H9 (cell line): Measurements from ENCODE around the gene CERS6. TPM values are rescaled to one million over a fixed set of nuclear protein-coding genes. Genes with fewer than 3 reads are reported as not detected.

Experiments
- DNase-seq: peaks from one replicate; pipeline ENCODE4 v3.0.0-alpha.2; 2017
- H2AFZ ChIP-seq: one replicate; pipeline ENCODE4 v1.6.1; 2013; ENCODE audit warnings: mild to moderate bottlenecking, low read length, control low read depth, moderate library complexity
- H2AK5ac ChIP-seq: 2 replicates; pipeline ENCODE4 v1.6.1; 2013; ENCODE audit warnings: low read length, control low read depth, mixed read lengths; ENCODE audit not compliant: insufficient read length
- H2BK120ac ChIP-seq: one replicate; pipeline ENCODE4 v1.6.1; 2013; ENCODE audit warnings: low read depth, mild to moderate bottlenecking, low read length, control low read depth, inconsistent platforms; ENCODE audit not compliant: poor library complexity, severe bottlenecking
- H2BK12ac ChIP-seq: 2 replicates; pipeline ENCODE4 v1.6.1; 2013; ENCODE audit warnings: low read length, control low read depth, mixed read lengths, low read depth; ENCODE audit not compliant: insufficient read length
- H2BK15ac ChIP-seq: 2 replicates; pipeline ENCODE4 v1.6.1; 2013; ENCODE audit warnings: low read depth, low read length, control low read depth
- H2BK20ac ChIP-seq: one replicate; pipeline ENCODE4 v1.6.1; 2013; ENCODE audit warnings: low read depth, mild to moderate bottlenecking, low read length, control low read depth, inconsistent platforms; ENCODE audit not compliant: poor library complexity, severe bottlenecking
- H2BK5ac ChIP-seq: 2 replicates; pipeline ENCODE4 v1.6.1; 2013; ENCODE audit warnings: low read length, control low read depth, mixed read lengths; ENCODE audit not compliant: insufficient read length
- H3K14ac ChIP-seq: 2 replicates; pipeline ENCODE4 v1.6.1; 2013; ENCODE audit warnings: low read length, control low read depth; ENCODE audit not compliant: insufficient read depth
- H3K18ac ChIP-seq: 2 replicates; pipeline ENCODE4 v1.6.1; 2013; ENCODE audit warnings: low read depth, mild to moderate bottlenecking, mixed read lengths, low read length, control low read depth; ENCODE audit not compliant: insufficient read length
- H3K23ac ChIP-seq: 2 replicates; pipeline ENCODE4 v1.6.1; 2013; ENCODE audit warnings: low read length, control low read depth, mixed read lengths, low read depth; ENCODE audit not compliant: insufficient read length
- H3K23me2 ChIP-seq: 2 replicates; pipeline ENCODE4 v1.6.1; 2013; ENCODE audit warnings: low read depth, mild to moderate bottlenecking, mixed read lengths, low read length, control low read depth; ENCODE audit not compliant: insufficient read length, poor library complexity, severe bottlenecking
- H3K27ac ChIP-seq: 2 replicates; pipeline ENCODE4 v1.5.1; 2013; ENCODE audit warnings: low read length, control low read depth, mixed read lengths, low read depth; ENCODE audit not compliant: insufficient read length
- H3K27me3 ChIP-seq: 2 replicates; pipeline ENCODE4 v1.6.1; 2013; ENCODE audit warnings: low read length, control low read depth, inconsistent platforms; ENCODE audit not compliant: insufficient read depth
- H3K4ac ChIP-seq: 2 replicates; pipeline ENCODE4 v1.6.1; 2013; ENCODE audit warnings: low read depth, mild to moderate bottlenecking, control low read depth, inconsistent platforms, low read length, moderate library complexity
- H3K4me1 ChIP-seq: 2 replicates; pipeline ENCODE4 v1.6.1; 2013; ENCODE audit warnings: low read length, control low read depth, inconsistent platforms; ENCODE audit not compliant: insufficient read depth
- H3K4me2 ChIP-seq: 2 replicates; pipeline ENCODE4 v1.6.1; 2013; ENCODE audit warnings: low read length, control low read depth, mixed read lengths; ENCODE audit not compliant: insufficient read length, insufficient read depth
- H3K56ac ChIP-seq: 2 replicates; pipeline ENCODE4 v1.6.1; 2013; ENCODE audit warnings: low read depth, mild to moderate bottlenecking, mixed read lengths, low read length, control low read depth; ENCODE audit not compliant: insufficient read length
- H3K79me1 ChIP-seq: 2 replicates; pipeline ENCODE4 v1.6.1; 2013; ENCODE audit warnings: low read depth, mild to moderate bottlenecking, moderate library complexity, low read length, control low read depth, inconsistent platforms; ENCODE audit not compliant: insufficient read depth, poor library complexity, severe bottlenecking
- H3K79me2 ChIP-seq: 2 replicates; pipeline ENCODE4 v1.6.1; 2013; ENCODE audit warnings: low read length, control low read depth, inconsistent platforms; ENCODE audit not compliant: insufficient read depth
- H3K9ac ChIP-seq: 2 replicates; pipeline ENCODE4 v1.6.1; 2013; ENCODE audit warnings: low read length, control low read depth, mixed read lengths; ENCODE audit not compliant: insufficient read length; ENCODE audit errors: extremely low read depth
- H3K9me3 ChIP-seq: one replicate; pipeline ENCODE4 v1.6.1; 2013; ENCODE audit warnings: low read depth, low read length, inconsistent platforms; ENCODE audit not compliant: control insufficient read depth
- H3T11ph ChIP-seq: one replicate; pipeline ENCODE4 v1.6.1; 2013; ENCODE audit warnings: mild to moderate bottlenecking, low read length, control low read depth, inconsistent platforms
- H4K20me1 ChIP-seq: one replicate; pipeline ENCODE4 v1.6.1; 2013; ENCODE audit not compliant: control insufficient read depth, insufficient read length, insufficient read depth
- H4K5ac ChIP-seq: 2 replicates; pipeline ENCODE4 v1.6.1; 2013; ENCODE audit warnings: low read depth, mild to moderate bottlenecking, mixed read lengths, low read length, control low read depth; ENCODE audit not compliant: insufficient read length
- H4K8ac ChIP-seq: replicated peaks from 2 replicates; pipeline ENCODE4 v1.6.1; 2013; ENCODE audit warnings: low read length, control low read depth, mixed read lengths, low read depth; ENCODE audit not compliant: insufficient read length
- H4K91ac ChIP-seq: 2 replicates; pipeline ENCODE4 v1.6.1; 2013; ENCODE audit warnings: low read depth, mild to moderate bottlenecking, moderate library complexity, mixed read lengths, low read length, control low read depth; ENCODE audit not compliant: insufficient read length
- H3K27ac Mint-ChIP-seq, 3 experiments: 2 replicates in 2 of 3; 3 replicates in 1 of 3; pipeline ENCODE4 v1.8.0; 2020 to 2021; ENCODE audit warnings: mixed read lengths in 3 of 3, mild to moderate bottlenecking in 1 of 3, moderate library complexity in 1 of 3
- H3K27me3 Mint-ChIP-seq: 2 replicates; pipeline ENCODE4 v1.8.0; 2021; ENCODE audit warnings: low read depth, mild to moderate bottlenecking, moderate library complexity, mixed read lengths
- H3K36me3 Mint-ChIP-seq, 3 experiments: 2 replicates in 2 of 3; 3 replicates in 1 of 3; pipeline ENCODE4 v1.8.0; 2020 to 2021; ENCODE audit warnings: low read depth in 3 of 3, mixed read lengths in 3 of 3; ENCODE audit not compliant: insufficient read depth in 1 of 3
- H3K4me1 Mint-ChIP-seq, 2 experiments: 2 replicates each; pipeline ENCODE4 v1.8.0; 2020; ENCODE audit warnings: mixed read lengths in 2 of 2
- H3K4me3 Mint-ChIP-seq, 2 experiments: 2 replicates in 1 of 2; 3 replicates in 1 of 2; pipeline ENCODE4 v1.8.0; 2020 to 2021; ENCODE audit warnings: mild to moderate bottlenecking in 2 of 2, mixed read lengths in 2 of 2, moderate library complexity in 1 of 2
- H3K9me3 Mint-ChIP-seq, 2 experiments: 2 replicates in 1 of 2; 3 replicates in 1 of 2; pipeline ENCODE4 v1.8.0; 2020; ENCODE audit warnings: mild to moderate bottlenecking in 2 of 2, mixed read lengths in 2 of 2, moderate library complexity in 1 of 2
- CTCF ChIP-seq: fragments of 200-600 bp; sonication (generic); conservative IDR thresholded peaks from 3 replicates; pipeline ENCODE4 v1.8.0; 2021; ENCODE audit warnings: antibody characterized with exemption, mild to moderate bottlenecking
- WGBS: extraction: QIAGEN DNeasy Blood & Tissue Kit; methylation state at CpG from one replicate; pipeline ENCODE4 v1.1.7; 2013; ENCODE audit warnings: missing lambda C conversion rate, low lambda C conversion rate, mixed read lengths; ENCODE audit not compliant: insufficient read length; ENCODE audit errors: extremely low coverage; 5-methylcytosine and 5-hydroxymethylcytosine counted together
- total RNA-seq: library from RNA; stranded (reverse); gene quantifications from 2 replicates; pipeline ENCODE4 v1.2.1, GENCODE V29; 2021

CERS6 gene
- total RNA-seq, 1 experiment from 2014 or later: 17.7 TPM

GRCh38 chr2:168633895-168634294, 177.8 kb downstream of the CERS6 start:
- Histone ChIP-seq H3K4me1 (peaks cover 12% of the 10 kb centered on the region; the same call in 1 of the 2 replicates), H3K23me2 (no peaks in the 10 kb centered on the region), H2BK120ac (no peak overlapping the region), H3K79me1 (no peaks in the 10 kb centered on the region), H3K79me2 (no peaks in the 10 kb centered on the region), H4K91ac (no peak overlapping the region), H2BK20ac (no peak overlapping the region), H3K27me3 (no peaks in the 10 kb centered on the region), H2AFZ (no peak overlapping the region), H3K27ac (no peak overlapping the region), H2AK5ac (no peak overlapping the region), H3K56ac (no peak overlapping the region), H3K9ac (no peak overlapping the region), H2BK15ac (no peak overlapping the region), H3K4ac (no peak overlapping the region), H2BK12ac (no peak overlapping the region), H2BK5ac (no peak overlapping the region), H3K9me3 (no peaks in the 10 kb centered on the region), H4K20me1 (no peaks in the 10 kb centered on the region), H3T11ph (no peak overlapping the region), H3K4me2 (no peak overlapping the region), H4K5ac (no peak overlapping the region), H3K23ac (no peak overlapping the region), H3K18ac (no peak overlapping the region), H3K14ac (no peak overlapping the region), H4K8ac (no peak overlapping the region)
- DNase-seq: no peak
- Mint-ChIP-seq H3K27ac (no peak overlapping the region), H3K27me3 (no peaks in the 10 kb centered on the region), H3K4me3 (no peak overlapping the region), H3K4me1 (peaks cover 25 to 33% of the 10 kb centered on the region in 2 experiments), H3K9me3 (no peaks in the 10 kb centered on the region), H3K36me3 (peaks cover 0 to 1% (median 0%) of the 10 kb centered on the region in 3 experiments; a peak in 1 of 7 replicates)
- TF ChIP-seq CTCF: no peak
- no CpG with 5 or more reads among the region's 1 CpG for WGBS
